Neural progenitor cell (in vitro differentiated cells): ENCODE results near the gene SCCPDH. TPM values are rescaled to one million over a fixed set of nuclear protein-coding genes. Genes with fewer than 3 reads are reported as not detected.

Source experiments
- DNase-seq: peaks from one replicate; pipeline ENCODE4 v3.0.0-alpha.2; 2016; ENCODE audit warnings: low spot score
- H2AFZ ChIP-seq: fragments of 200-600 bp; sonication (generic); replicated peaks from 2 replicates; pipeline ENCODE4 v1.6.1; 2016; ENCODE audit warnings: antibody characterized with exemption
- H3F3A ChIP-seq: fragments of 200-600 bp; sonication (generic); 2 replicates; pipeline ENCODE4 v1.6.1; 2016; ENCODE audit warnings: antibody characterized with exemption, low read depth
- H3K27ac ChIP-seq: fragments of 200-600 bp; sonication (generic); 2 replicates; pipeline ENCODE4 v1.5.1; 2016; ENCODE audit warnings: mild to moderate bottlenecking
- H3K27me3 ChIP-seq: fragments of 200-600 bp; sonication (generic); 2 replicates; pipeline ENCODE4 v1.6.1; 2016; ENCODE audit warnings: mild to moderate bottlenecking, moderate library complexity
- H3K36me3 ChIP-seq: fragments of 200-600 bp; sonication (generic); 2 replicates; pipeline ENCODE4 v1.5.1; 2016
- H3K4me1 ChIP-seq: fragments of 200-600 bp; sonication (generic); 2 replicates; pipeline ENCODE4 v1.6.1; 2016; ENCODE audit warnings: mixed run types
- H3K4me2 ChIP-seq: fragments of 200-600 bp; sonication (generic); 2 replicates; pipeline ENCODE4 v1.6.1; 2016
- H3K4me3 ChIP-seq: fragments of 200-600 bp; sonication (generic); 2 replicates; pipeline ENCODE4 v1.5.1; 2016
- H3K79me2 ChIP-seq: fragments of 200-600 bp; sonication (generic); 2 replicates; pipeline ENCODE4 v1.6.1; 2016; ENCODE audit warnings: low read depth
- H3K9ac ChIP-seq: fragments of 200-600 bp; sonication (generic); 2 replicates; pipeline ENCODE4 v1.6.1; 2016
- H3K9me3 ChIP-seq: fragments of 200-600 bp; sonication (generic); 2 replicates; pipeline ENCODE4 v1.5.1; 2016; ENCODE audit warnings: low read depth
- H4K20me1 ChIP-seq: fragments of 200-600 bp; sonication (generic); 2 replicates; pipeline ENCODE4 v1.6.1; 2016; ENCODE audit warnings: low read depth
- H3K27ac Mint-ChIP-seq: 3 replicates; pipeline ENCODE4 v1.8.0; 2021; ENCODE audit warnings: mixed read lengths
- H3K27me3 Mint-ChIP-seq: 2 replicates; pipeline ENCODE4 v1.8.0; 2022; ENCODE audit warnings: low read depth, mild to moderate bottlenecking, inconsistent platforms, moderate library complexity, mixed read lengths; ENCODE audit not compliant: insufficient read depth
- H3K36me3 Mint-ChIP-seq: 3 replicates; pipeline ENCODE4 v1.8.0; 2021; ENCODE audit warnings: mixed read lengths
- H3K4me1 Mint-ChIP-seq: 3 replicates; pipeline ENCODE4 v1.8.0; 2021; ENCODE audit warnings: mixed read lengths
- H3K4me3 Mint-ChIP-seq: 3 replicates; pipeline ENCODE4 v1.8.0; 2021; ENCODE audit warnings: mild to moderate bottlenecking, moderate library complexity, mixed read lengths
- H3K9me3 Mint-ChIP-seq: 3 replicates; pipeline ENCODE4 v1.8.0; 2020; ENCODE audit warnings: mixed read lengths
- CTCF ChIP-seq: fragments of 200-600 bp; sonication (generic); IDR thresholded peaks from 2 replicates; pipeline ENCODE4 v1.5.1; 2017; ENCODE audit warnings: antibody characterized with exemption, mild to moderate bottlenecking
- EZH2 ChIP-seq: fragments of 200-600 bp; sonication (generic); IDR thresholded peaks from 2 replicates; pipeline ENCODE4 v1.6.1; 2017; ENCODE audit warnings: antibody characterized with exemption, mild to moderate bottlenecking, moderate library complexity
- EZH2phosphoT487 ChIP-seq: fragments of 200-600 bp; sonication (generic); IDR thresholded peaks from 2 replicates; pipeline ENCODE4 v1.6.1; 2017; ENCODE audit warnings: antibody characterized with exemption
- total RNA-seq: library from RNA; depleted of rRNA; stranded (reverse); fragments of >200 nt; gene quantifications from 2 replicates; pipeline ENCODE4 v1.2.3, GENCODE V29; 2015; ENCODE audit warnings: low replicate concordance

Gene SCCPDH
- total RNA-seq, 1 donor from 2014 or later, result 56.3 TPM

DNA sequence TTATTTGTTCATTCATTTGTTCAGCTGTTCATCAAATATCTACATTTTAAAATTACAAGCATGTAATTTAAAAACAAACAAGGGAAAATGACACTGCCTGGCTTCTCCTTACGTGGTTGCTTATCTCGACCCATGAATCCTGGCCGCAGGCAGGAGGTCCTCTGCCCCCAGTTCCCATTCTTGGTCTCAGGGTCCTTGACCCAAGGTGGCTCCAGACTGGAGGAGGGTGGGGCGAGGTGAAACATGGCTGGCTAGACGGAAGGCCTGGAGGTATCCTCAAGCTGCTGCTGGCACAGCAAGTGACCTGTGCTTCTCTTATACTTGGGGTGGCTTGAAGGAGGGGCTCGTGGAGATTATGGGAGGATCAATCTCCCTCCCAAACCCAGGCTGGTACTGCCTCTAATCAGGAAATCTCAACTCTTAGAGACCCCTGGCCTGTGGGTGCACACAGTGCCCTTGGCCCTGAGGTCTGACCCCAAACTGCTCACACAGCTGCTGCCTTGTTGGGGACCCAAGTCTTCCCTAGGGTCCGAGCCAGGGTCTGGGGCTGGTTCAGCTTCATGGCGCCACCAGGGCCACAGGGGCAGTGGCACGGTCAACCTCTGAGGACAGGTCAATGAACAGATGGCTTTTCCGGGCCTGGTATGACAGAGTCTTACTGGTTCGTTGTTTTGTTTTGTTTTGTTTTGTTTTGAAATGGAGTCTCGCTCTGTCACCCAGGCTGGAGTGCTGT, 63.7 kb downstream of the SCCPDH start:
- Mint-ChIP-seq H3K4me3 (no peak overlapping the region), H3K27ac (peak overlapping the region; percentile 88)
- no peak overlapping the region for H2AFZ ChIP-seq

DNA sequence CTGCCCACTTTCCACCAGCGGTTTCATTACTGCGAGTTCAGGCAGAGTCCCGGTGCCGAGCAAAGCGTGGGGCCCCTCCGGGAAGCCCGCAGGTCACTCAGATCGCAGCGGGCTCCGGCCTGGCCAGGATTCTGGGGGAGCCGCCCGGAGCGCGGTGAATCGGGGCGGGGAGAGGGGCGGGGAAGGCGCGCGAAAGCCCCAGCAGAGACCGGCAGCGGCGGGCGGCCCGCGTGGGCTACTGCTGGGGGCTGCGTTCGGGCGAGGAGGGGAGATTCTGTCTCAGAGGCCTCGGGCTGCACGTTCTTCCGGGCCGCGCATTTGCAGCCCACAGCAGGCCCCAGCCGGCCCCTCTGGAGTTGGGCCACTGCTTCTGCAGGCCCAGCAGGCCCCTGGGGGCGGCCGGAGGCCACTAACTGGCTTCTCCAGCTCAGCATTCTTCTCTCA, 64.7 kb downstream of the SCCPDH start:
- no peaks in the 10 kb centered on the region for H3K79me2 ChIP-seq
- Mint-ChIP-seq H3K27me3 (peaks cover 8% of the 10 kb centered on the region), H3K4me3 (peak overlapping the region; percentile 23), H3K9me3 (no peaks in the 10 kb centered on the region), H3K36me3 (peaks cover 5% of the 10 kb centered on the region), H3K4me1 (peaks cover 30% of the 10 kb centered on the region), H3K27ac (peak overlapping the region; percentile 97)
- H2AFZ ChIP-seq, result peak overlapping the region; percentile 66
- no peak overlapping the region for H3K9ac ChIP-seq
- no peak overlapping the region for H3K27ac ChIP-seq
- no peaks in the 10 kb centered on the region for H3K36me3 ChIP-seq
- H3K4me1 ChIP-seq, result peaks cover 19% of the 10 kb centered on the region
- no peaks in the 10 kb centered on the region for H4K20me1 ChIP-seq
- no peaks in the 10 kb centered on the region for H3K27me3 ChIP-seq
- no peaks in the 10 kb centered on the region for H3K9me3 ChIP-seq
- peak; percentile 28 for DNase-seq
- H3K4me3 ChIP-seq, result no peak overlapping the region
- TF ChIP-seq EZH2phosphoT487 (no peak), EZH2 (no peak), CTCF (no peak)
- no peak overlapping the region for H3K4me2 ChIP-seq
- H3F3A ChIP-seq, result no peaks in the 10 kb centered on the region

More for the DNA sequence above, 63.7 kb downstream of the SCCPDH start:
- peaks cover 22% of the 10 kb centered on the region for H3K4me1 Mint-ChIP-seq
- TF ChIP-seq EZH2 (no peak), CTCF (no peak), EZH2phosphoT487 (no peak)
- no peak overlapping the region for H3K27ac ChIP-seq
- H3K36me3 Mint-ChIP-seq, result peaks cover 6% of the 10 kb centered on the region
- H4K20me1 ChIP-seq, result no peaks in the 10 kb centered on the region
- H3F3A ChIP-seq, result no peaks in the 10 kb centered on the region
- no peak overlapping the region for H3K9ac ChIP-seq
- H3K27me3 ChIP-seq, result no peaks in the 10 kb centered on the region
- no peaks in the 10 kb centered on the region for H3K36me3 ChIP-seq
- no peak overlapping the region for H3K4me2 ChIP-seq
- no peak for DNase-seq
- peaks cover 11% of the 10 kb centered on the region for H3K4me1 ChIP-seq
- peaks cover 8% of the 10 kb centered on the region for H3K27me3 Mint-ChIP-seq
- H3K9me3 ChIP-seq, result no peaks in the 10 kb centered on the region
- no peaks in the 10 kb centered on the region for H3K79me2 ChIP-seq
- H3K9me3 Mint-ChIP-seq, result no peaks in the 10 kb centered on the region
- no peak overlapping the region for H3K4me3 ChIP-seq

GRCh38 chr1:246789454-246790339, 65.5 kb downstream of the SCCPDH start:
- Histone ChIP-seq H4K20me1 (no peaks in the 10 kb centered on the region), H2AFZ (peak overlapping the region; percentile 66), H3K4me2 (no peak overlapping the region), H3K27ac (no peak overlapping the region), H3K27me3 (no peaks in the 10 kb centered on the region), H3K9ac (no peak overlapping the region), H3K4me1 (peaks cover 23% of the 10 kb centered on the region), H3K9me3 (no peaks in the 10 kb centered on the region), H3K36me3 (no peaks in the 10 kb centered on the region), H3F3A (no peaks in the 10 kb centered on the region), H3K4me3 (no peak overlapping the region), H3K79me2 (no peaks in the 10 kb centered on the region)
- Mint-ChIP-seq H3K4me1 (peaks cover 33% of the 10 kb centered on the region), H3K27ac (peak overlapping the region; percentile 97), H3K36me3 (peaks cover 2% of the 10 kb centered on the region), H3K4me3 (peak overlapping the region; percentile 23), H3K9me3 (no peaks in the 10 kb centered on the region), H3K27me3 (peaks cover 10% of the 10 kb centered on the region)
- DNase-seq, result no peak
- TF ChIP-seq CTCF (no peak), EZH2 (no peak), EZH2phosphoT487 (no peak)
